Measurements from ENCODE around the gene ESYT3. TPM values are rescaled to one million over a fixed set of nuclear protein-coding genes. Genes with fewer than 3 reads are reported as not detected.

ESYT3 gene
- total RNA-seq, 1 experiment from 2014 or later, result 6.3 TPM

DNA sequence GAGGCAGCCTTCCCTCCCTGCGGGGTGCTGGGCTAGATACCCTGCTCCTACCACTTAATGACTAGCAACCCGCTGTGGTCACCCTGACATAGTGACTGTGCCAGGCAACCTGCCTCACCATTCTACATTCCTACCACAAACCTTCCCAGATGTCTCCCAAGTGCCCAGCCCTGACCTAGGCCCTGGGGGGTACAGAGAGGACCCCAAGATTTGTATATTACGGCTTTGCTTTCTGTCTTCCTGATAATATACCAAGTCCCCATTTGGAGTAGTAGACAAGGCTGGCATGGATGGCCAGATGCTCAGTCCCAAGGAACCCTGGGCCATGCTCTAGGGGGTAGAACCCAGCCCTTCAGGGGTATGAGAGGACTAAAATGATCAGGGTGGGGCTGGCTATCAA is 31.0 kb downstream of the ESYT3 start:
- no peaks in the 10 kb centered on the region for H3K4me1 ChIP-seq (ENCODE audit: insufficient read depth, low read length)
- no peak overlapping the region for H4K5ac ChIP-seq (ENCODE audit: insufficient read length, low read depth, low read length)
- no peak overlapping the region for H2AK5ac ChIP-seq (ENCODE audit: insufficient read length, low read length)
- no peak overlapping the region for H4K8ac ChIP-seq (replicated peaks; ENCODE audit: insufficient read length, low read depth, low read length)
- no peaks in the 10 kb centered on the region for H3K79me2 ChIP-seq (ENCODE audit: insufficient read depth, low read length)
- no peaks in the 10 kb centered on the region for H3K23me2 ChIP-seq (ENCODE audit: insufficient read length, low read depth, low read length, poor library complexity, severe bottlenecking)
- Mint-ChIP-seq H3K27me3 (ENCODE audit: low read depth) (no peaks in the 10 kb centered on the region), H3K36me3 (ENCODE audit: insufficient read depth in 1 of 3, low read depth in 3 of 3) (no peaks in the 10 kb centered on the region; a peak in 1 of 7 replicates), H3K4me1 (peaks cover 5 to 6% of the 10 kb centered on the region in 2 experiments; a peak in 3 of 4 replicates), H3K9me3 (no peaks in the 10 kb centered on the region; a peak in 1 of 5 replicates), H3K27ac (peak overlapping the region in 1 of 3 experiments; percentile 49; a peak in 1 of 7 replicates), H3K4me3 (no peak overlapping the region)
- WGBS (ENCODE audit: extremely low coverage, insufficient read length, low lambda C conversion rate), result no CpG with 5 or more reads among the region's 3 CpGs
- no peak overlapping the region for H3K4me2 ChIP-seq (ENCODE audit: insufficient read depth, insufficient read length, low read length)
- H2BK20ac ChIP-seq (ENCODE audit: low read depth, low read length, poor library complexity, severe bottlenecking), result no peak overlapping the region
- H3K14ac ChIP-seq (ENCODE audit: insufficient read depth, low read length), result no peak overlapping the region; the same call in 1 of the 2 replicates
- no peak overlapping the region for H2BK120ac ChIP-seq (ENCODE audit: low read depth, low read length, poor library complexity, severe bottlenecking)
- H3K4ac ChIP-seq (ENCODE audit: low read depth, low read length), result no peak overlapping the region
- no peak for DNase-seq
- H2BK15ac ChIP-seq (ENCODE audit: low read depth, low read length), result no peak overlapping the region
- no peak overlapping the region for H3K18ac ChIP-seq (ENCODE audit: insufficient read length, low read depth, low read length)
- H3K9me3 ChIP-seq (ENCODE audit: control insufficient read depth, low read depth, low read length), result no peaks in the 10 kb centered on the region
- no peak overlapping the region for H3T11ph ChIP-seq (ENCODE audit: low read length)
- no peak overlapping the region for H2BK12ac ChIP-seq (ENCODE audit: insufficient read length, low read depth, low read length)
- no peak overlapping the region for H3K23ac ChIP-seq (ENCODE audit: insufficient read length, low read depth, low read length)
- no peak overlapping the region for H3K27ac ChIP-seq (ENCODE audit: insufficient read length, low read depth, low read length)
- TF ChIP-seq, protein P1, sequence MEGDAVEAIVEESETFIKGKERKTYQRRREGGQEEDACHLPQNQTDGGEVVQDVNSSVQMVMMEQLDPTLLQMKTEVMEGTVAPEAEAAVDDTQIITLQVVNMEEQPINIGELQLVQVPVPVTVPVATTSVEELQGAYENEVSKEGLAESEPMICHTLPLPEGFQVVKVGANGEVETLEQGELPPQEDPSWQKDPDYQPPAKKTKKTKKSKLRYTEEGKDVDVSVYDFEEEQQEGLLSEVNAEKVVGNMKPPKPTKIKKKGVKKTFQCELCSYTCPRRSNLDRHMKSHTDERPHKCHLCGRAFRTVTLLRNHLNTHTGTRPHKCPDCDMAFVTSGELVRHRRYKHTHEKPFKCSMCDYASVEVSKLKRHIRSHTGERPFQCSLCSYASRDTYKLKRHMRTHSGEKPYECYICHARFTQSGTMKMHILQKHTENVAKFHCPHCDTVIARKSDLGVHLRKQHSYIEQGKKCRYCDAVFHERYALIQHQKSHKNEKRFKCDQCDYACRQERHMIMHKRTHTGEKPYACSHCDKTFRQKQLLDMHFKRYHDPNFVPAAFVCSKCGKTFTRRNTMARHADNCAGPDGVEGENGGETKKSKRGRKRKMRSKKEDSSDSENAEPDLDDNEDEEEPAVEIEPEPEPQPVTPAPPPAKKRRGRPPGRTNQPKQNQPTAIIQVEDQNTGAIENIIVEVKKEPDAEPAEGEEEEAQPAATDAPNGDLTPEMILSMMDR (conservative IDR thresholded peaks at IDR 0.05), result no peak
- no peak overlapping the region for H4K91ac ChIP-seq (ENCODE audit: insufficient read length, low read depth, low read length)
- H3K9ac ChIP-seq (ENCODE audit: extremely low read depth, insufficient read length, low read length), result no peak overlapping the region
- no peaks in the 10 kb centered on the region for H3K79me1 ChIP-seq (ENCODE audit: insufficient read depth, low read depth, low read length, poor library complexity, severe bottlenecking)
- no peaks in the 10 kb centered on the region for H4K20me1 ChIP-seq (ENCODE audit: control insufficient read depth, insufficient read depth, insufficient read length)
- H2AFZ ChIP-seq (ENCODE audit: low read length), result no peak overlapping the region
- no peaks in the 10 kb centered on the region for H3K27me3 ChIP-seq (ENCODE audit: insufficient read depth, low read length)
- no peak overlapping the region for H3K56ac ChIP-seq (ENCODE audit: insufficient read length, low read depth, low read length)
- H2BK5ac ChIP-seq (ENCODE audit: insufficient read length, low read length), result no peak overlapping the region
